ENCODE results near the gene TAB2.

TAB2 gene

GRCh38 chr6:149329529-149329928 is 12.0 kb downstream of the TAB2 start:
- no peak for DNase-seq (ENCODE audit: low spot score)
- in situ Hi-C loops (cut with MboI; ENCODE audit: low pct_unique_long_range_greater_than_20kb, low sequenced_read_pairs, unreplicated experiment): no loop called here
- no peak for TF ChIP-seq CTCF (IDR thresholded peaks at IDR 0.05; ENCODE audit: extremely low read depth, insufficient read depth, missing control alignments)

DNA sequence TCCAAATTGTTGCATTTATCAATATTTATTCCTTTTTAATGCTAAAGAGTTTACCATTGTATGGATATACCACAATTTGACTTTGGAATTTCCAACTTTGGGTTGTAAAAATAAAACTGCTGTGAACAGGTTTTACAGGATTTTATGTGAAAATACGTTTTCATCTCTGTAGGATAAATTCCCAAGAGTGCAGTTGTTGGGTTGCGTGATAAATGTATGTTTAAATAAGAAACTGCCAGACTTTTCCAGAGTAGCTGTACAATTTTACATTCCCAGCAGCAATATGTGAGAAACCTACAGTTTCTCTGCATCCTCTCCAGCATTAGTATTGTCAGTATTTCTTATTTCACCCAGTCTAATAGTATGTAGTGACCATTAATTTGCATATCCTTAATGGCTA is 12.6 kb downstream of the TAB2 start:
- in situ Hi-C loops (cut with MboI; ENCODE audit: low pct_unique_long_range_greater_than_20kb, low sequenced_read_pairs, unreplicated experiment): no loop called here
- DNase-seq (ENCODE audit: low spot score): no peak
- no peak for TF ChIP-seq CTCF (IDR thresholded peaks at IDR 0.05; ENCODE audit: extremely low read depth, insufficient read depth, missing control alignments)

- in situ Hi-C loops (cut with MboI; ENCODE audit: low pct_unique_long_range_greater_than_20kb, low sequenced_read_pairs, unreplicated experiment): no loop called here
- DNase-seq (ENCODE audit: low spot score): no peak
- TF ChIP-seq CTCF (IDR thresholded peaks at IDR 0.05; ENCODE audit: extremely low read depth, insufficient read depth, missing control alignments): no peak
These were observed 13.7 kb downstream of the TAB2 start for GRCh38 chr6:149331043-149331807.

DNA sequence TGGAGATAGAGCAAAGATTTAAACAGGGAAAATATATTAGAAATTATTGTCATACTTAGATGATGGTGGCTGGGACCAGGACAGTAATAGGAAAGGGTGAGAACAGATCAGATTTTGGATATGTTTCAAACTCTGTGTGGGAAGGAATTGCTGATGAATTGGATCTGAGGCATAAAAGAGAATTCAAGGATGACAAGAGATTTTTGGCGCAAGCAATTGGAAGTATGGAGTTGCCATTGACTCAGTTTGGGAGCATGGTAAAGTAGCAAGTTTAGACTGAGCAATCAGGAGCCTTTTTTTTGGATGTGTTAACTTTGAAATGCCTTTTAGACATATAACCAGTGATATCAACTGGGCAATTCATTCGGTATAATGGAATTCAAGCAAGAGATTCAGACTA is 14.4 kb downstream of the TAB2 start:
- in situ Hi-C loops (cut with MboI; ENCODE audit: low pct_unique_long_range_greater_than_20kb, low sequenced_read_pairs, unreplicated experiment): no loop called here
- no peak for DNase-seq (ENCODE audit: low spot score)
- no peak for TF ChIP-seq CTCF (IDR thresholded peaks at IDR 0.05; ENCODE audit: extremely low read depth, insufficient read depth, missing control alignments)

DNA sequence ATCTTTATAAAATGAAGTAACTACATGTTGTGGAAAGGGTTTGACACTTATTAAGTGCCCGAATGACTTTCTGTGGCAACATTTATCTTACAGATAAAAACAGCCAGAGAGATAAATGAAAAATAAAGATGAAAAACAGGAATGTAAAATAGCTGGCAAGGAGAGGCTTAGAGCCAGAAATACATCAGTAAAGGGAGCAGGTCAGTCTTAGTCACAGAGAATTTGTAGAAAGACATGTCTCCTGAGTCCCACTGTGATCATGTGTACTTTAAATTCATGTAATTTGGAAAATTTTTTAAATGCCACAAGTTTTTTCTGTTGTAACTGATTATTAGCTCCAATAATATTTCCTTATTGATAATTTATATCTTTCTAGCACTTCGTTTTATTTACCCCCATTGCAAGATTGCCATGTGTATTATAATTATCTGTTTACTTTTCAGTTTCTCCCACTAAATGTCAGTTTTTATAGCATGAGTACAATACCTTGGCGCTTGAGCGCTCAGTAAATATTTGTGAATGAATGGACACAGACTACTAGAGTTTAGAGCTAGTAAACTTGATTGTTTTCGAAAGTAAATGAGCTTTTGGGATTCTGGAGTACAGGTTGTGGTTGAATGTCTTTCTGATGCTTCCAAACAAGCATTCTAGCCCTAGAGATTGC is 15.2 kb downstream of the TAB2 start:
- no peak for DNase-seq (ENCODE audit: low spot score)
- no peak for TF ChIP-seq CTCF (IDR thresholded peaks at IDR 0.05; ENCODE audit: extremely low read depth, insufficient read depth, missing control alignments)
- in situ Hi-C loops (cut with MboI; ENCODE audit: low pct_unique_long_range_greater_than_20kb, low sequenced_read_pairs, unreplicated experiment): no loop called here

DNA sequence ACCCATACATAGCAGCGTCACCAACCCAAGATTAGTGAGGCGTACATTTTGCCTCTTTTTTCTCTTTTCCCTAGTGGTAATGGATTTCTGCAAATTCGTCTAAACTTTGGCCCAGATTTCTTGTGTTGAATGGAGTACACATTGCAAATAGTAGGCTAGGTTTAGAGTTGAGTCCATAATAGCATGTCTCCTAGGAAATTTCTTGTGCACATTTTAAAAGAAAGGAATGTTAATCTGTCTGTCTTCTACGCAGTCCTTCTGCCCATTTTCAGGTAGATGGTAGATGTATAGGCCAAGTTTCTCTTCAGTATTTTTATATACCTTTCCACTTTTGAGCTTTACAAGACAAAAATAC is 15.7 kb downstream of the TAB2 start:
- in situ Hi-C loops (cut with MboI; ENCODE audit: low pct_unique_long_range_greater_than_20kb, low sequenced_read_pairs, unreplicated experiment): no loop called here
- TF ChIP-seq CTCF (IDR thresholded peaks at IDR 0.05; ENCODE audit: extremely low read depth, insufficient read depth, missing control alignments): no peak
- DNase-seq (ENCODE audit: low spot score): no peak
